Left ventricle myocardium inferior (tissue), 1 donor: Measurements from ENCODE around the gene CIRBP. TPM values are rescaled to one million over a fixed set of nuclear protein-coding genes. Genes with fewer than 3 reads are reported as not detected.

ENCODE experiments used
- DNase-seq: peaks from one replicate; pipeline ENCODE4 v3.0.0-alpha.2; 2020
- H3K27ac ChIP-seq: fragments of 200-600 bp; replicated peaks from 2 replicates; pipeline ENCODE4 v1.8.0; 2021
- H3K27me3 ChIP-seq: fragments of 200-600 bp; 2 replicates; pipeline ENCODE4 v1.8.0; 2021; ENCODE audit warnings: low read depth
- H3K36me3 ChIP-seq: fragments of 200-600 bp; 2 replicates; pipeline ENCODE4 v1.8.0; 2021
- H3K4me1 ChIP-seq: fragments of 200-600 bp; 2 replicates; pipeline ENCODE4 v1.8.0; 2021
- H3K4me3 ChIP-seq: fragments of 200-600 bp; 2 replicates; pipeline ENCODE4 v1.8.0; 2021; ENCODE audit warnings: mild to moderate bottlenecking, moderate library complexity
- H3K9me3 ChIP-seq: fragments of 200-600 bp; replicated peaks from 2 replicates; pipeline ENCODE4 v1.8.0; 2021
- intact Hi-C: fragments of 100-400 bp; cut with micrococcal nuclease; formaldehyde crosslinking; loops from one replicate; pipeline ENCODE4 v1.11.0; 2022
- total RNA-seq: library from RNA; stranded (reverse); fragmentation: NEBNext Ultra II Directional; extraction: Animal tissue kit (Norgen Biotek cat#: 25700); gene quantifications from one replicate; pipeline ENCODE4 v1.2.1, GENCODE V29; 2021
- TF ChIP-seq, protein P1 (sequence below): fragments of 200-600 bp; IDR thresholded peaks from 2 replicates; pipeline ENCODE4 v1.8.0; 2021; ENCODE audit warnings: antibody characterized with exemption, mild to moderate bottlenecking, borderline replicate concordance
- donor health status: DM: no; HTN: yes; CAD: no; lungs with severe emphysema.

CIRBP gene
- total RNA-seq, 1 donor from 2014 or later: 229 TPM

DNA sequence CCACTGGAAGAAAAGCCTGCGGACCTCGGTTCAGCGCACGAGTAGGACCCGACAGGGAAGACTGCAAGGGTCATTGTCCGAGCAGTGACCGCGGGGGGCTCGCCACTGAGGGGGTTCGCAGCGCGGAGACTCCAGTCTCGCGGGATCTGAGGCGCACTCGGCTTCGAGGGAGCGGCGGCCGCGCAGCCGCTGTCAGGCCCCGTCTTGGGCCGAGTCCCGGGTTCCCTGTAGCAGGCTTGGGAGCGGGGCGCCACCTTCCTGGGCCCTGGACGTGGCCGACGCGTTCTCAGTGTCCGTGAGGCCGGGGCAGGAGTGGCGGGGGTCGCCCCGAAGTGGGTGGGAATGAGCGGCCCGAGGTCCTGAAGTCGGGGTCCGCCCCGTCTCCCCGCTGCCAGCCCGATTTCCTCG lies 5.7 kb downstream of the CIRBP start:
- H3K27ac ChIP-seq: peak overlapping the region; percentile 100
- no peaks in the 10 kb centered on the region for H3K9me3 ChIP-seq
- peaks cover 75% of the 10 kb centered on the region for H3K4me1 ChIP-seq
- no peak for DNase-seq
- intact Hi-C loops: no loop called here
- H3K27me3 ChIP-seq: no peaks in the 10 kb centered on the region
- TF ChIP-seq, protein P1, sequence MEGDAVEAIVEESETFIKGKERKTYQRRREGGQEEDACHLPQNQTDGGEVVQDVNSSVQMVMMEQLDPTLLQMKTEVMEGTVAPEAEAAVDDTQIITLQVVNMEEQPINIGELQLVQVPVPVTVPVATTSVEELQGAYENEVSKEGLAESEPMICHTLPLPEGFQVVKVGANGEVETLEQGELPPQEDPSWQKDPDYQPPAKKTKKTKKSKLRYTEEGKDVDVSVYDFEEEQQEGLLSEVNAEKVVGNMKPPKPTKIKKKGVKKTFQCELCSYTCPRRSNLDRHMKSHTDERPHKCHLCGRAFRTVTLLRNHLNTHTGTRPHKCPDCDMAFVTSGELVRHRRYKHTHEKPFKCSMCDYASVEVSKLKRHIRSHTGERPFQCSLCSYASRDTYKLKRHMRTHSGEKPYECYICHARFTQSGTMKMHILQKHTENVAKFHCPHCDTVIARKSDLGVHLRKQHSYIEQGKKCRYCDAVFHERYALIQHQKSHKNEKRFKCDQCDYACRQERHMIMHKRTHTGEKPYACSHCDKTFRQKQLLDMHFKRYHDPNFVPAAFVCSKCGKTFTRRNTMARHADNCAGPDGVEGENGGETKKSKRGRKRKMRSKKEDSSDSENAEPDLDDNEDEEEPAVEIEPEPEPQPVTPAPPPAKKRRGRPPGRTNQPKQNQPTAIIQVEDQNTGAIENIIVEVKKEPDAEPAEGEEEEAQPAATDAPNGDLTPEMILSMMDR: no peak
- peaks cover 59% of the 10 kb centered on the region for H3K36me3 ChIP-seq
- peak overlapping the region; percentile 86 for H3K4me3 ChIP-seq

DNA sequence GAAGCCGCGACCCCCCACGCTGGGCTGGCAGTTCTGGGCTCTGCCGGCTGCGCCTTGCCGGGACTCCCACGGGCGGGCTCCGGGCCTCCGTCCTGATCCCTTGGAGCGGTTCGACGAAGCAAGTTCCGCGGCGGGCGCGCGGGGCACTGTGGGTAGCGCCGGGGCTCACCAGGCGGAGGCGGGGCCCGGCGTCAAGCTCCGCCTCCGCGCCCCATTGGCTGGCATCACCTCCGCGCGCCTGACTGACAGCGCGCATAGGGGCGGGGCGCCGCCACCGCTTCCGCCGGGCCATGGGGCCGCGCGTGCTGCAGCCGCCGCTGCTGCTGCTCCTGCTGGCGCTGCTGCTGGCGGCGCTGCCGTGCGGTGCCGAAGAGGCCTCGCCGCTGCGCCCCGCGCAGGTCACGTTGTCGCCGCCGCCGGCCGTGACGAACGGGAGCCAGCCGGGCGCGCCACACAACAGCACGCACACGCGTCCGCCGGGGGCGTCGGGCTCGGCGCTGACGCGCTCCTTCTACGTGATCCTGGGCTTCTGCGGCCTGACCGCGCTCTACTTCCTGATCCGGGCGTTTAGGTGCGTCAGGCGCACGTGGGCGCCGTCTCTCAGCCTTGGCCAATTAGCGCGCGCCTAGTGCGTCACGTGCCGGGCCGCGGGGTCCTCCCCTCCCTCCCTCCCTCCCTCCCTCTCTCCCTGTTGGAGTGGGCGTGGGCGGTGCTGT lies 6.3 kb downstream of the CIRBP start, which contains the start of gene FAM174C:
FAM174C (plus strand) TSS at position 271 of the 716 bp plus-strand sequence; CDS start at position 291, 20 bp downstream.
- peak; percentile 95 for DNase-seq
- H3K9me3 ChIP-seq: no peaks in the 10 kb centered on the region
- peaks cover 71% of the 10 kb centered on the region for H3K4me1 ChIP-seq
- peak within 1 kb of the TSS; percentile 100 for H3K27ac ChIP-seq
- peak within 1 kb of the TSS; percentile 86 for H3K4me3 ChIP-seq
- intact Hi-C loops: no loop called here
- H3K27me3 ChIP-seq: no peaks in the 10 kb centered on the region
- H3K36me3 ChIP-seq: peaks cover 55% of the 10 kb centered on the region
- TF ChIP-seq, protein P1: no peak

DNA sequence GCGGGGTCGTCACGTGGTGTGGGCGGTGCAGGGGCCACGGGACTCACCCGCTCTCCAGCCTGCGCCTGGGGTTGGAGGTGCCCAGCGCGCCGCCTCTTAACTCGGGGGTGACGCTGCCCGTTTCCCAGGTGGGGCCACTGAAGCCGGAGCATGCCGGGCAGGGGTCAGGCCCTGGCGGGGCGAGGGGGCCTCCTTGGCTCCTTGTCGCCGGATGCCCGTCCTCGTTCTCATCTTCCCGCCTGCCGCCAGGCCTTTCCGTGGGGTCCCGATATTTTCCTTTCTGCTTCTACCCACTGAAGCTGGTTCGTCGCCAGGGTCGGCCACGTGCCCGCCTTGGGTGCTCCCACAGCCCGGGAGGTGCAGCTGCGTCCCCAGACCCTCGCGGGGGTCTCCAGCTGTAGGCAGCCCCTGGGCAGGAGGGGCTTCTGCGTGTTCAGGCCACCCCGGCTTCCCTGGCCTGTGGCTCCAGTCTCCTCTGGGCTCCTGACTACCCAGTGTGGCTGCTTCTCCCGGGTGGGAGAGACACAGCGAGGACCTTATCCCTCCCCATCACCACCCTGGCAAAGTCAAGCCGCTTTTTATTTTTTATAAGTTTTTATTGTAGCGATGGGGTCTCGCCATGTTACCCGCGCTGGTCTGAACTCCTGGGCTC lies 7.0 kb downstream of the CIRBP start:
- H3K9me3 ChIP-seq: no peaks in the 10 kb centered on the region
- TF ChIP-seq, protein P1: no peak
- peak overlapping the region; percentile 86 for H3K4me3 ChIP-seq
- intact Hi-C loops: no loop called here
- DNase-seq: no peak
- peak overlapping the region; percentile 100 for H3K27ac ChIP-seq
- peaks cover 64% of the 10 kb centered on the region for H3K4me1 ChIP-seq
- H3K27me3 ChIP-seq: no peaks in the 10 kb centered on the region
- peaks cover 49% of the 10 kb centered on the region for H3K36me3 ChIP-seq

DNA sequence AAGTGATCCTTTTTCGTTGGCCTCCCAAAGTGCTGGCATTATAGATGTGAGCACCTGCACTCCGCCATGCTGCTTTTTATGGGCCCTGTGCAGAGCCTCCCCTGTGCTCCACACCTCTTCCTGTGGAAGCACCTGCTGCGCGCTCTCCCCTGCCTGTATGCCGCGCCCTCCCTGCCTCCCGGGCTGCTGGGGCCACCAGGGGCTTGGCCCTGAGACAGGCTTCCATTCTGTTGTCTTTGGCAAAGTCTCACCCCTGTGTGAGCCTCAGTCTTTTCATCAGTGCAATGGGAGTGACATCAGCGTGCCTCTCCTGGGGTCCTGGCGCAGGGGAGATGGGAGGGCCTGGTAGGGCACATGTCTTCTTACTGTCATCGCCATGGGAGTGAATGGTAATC lies 7.5 kb downstream of the CIRBP start:
- TF ChIP-seq, protein P1: no peak
- Histone ChIP-seq H3K4me3 (peak overlapping the region; percentile 86), H3K27ac (peak overlapping the region; percentile 100), H3K9me3 (no peaks in the 10 kb centered on the region), H3K4me1 (peaks cover 59% of the 10 kb centered on the region), H3K36me3 (peaks cover 44% of the 10 kb centered on the region), H3K27me3 (no peaks in the 10 kb centered on the region)
- intact Hi-C loops: no loop called here
- no peak for DNase-seq

DNA sequence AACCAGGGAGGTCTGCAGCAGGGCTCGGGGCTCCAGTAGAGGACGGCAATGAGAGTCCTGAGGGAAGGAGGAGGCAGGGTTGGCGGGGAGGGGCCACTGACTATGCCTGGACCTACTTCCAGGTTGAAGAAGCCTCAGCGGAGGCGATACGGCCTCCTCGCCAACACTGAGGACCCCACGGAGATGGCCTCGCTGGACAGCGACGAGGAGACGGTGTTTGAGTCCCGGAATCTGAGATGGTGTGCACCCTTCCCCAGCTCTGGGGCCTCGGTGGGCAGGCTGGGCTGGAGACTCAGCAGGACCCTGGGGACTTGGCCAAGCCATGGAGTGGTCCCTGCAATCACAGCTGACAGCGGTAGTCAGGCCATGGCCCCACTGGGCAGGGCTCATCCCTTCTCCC lies 7.9 kb downstream of the CIRBP start:
- TF ChIP-seq, protein P1: no peak
- Histone ChIP-seq H3K27ac (no peak overlapping the region), H3K4me1 (peaks cover 55% of the 10 kb centered on the region), H3K36me3 (peaks cover 40% of the 10 kb centered on the region), H3K9me3 (no peaks in the 10 kb centered on the region), H3K4me3 (no peak overlapping the region), H3K27me3 (no peaks in the 10 kb centered on the region)
- no peak for DNase-seq
- intact Hi-C loops: no loop called here
